NCI-H226 (cell line): Measurements from ENCODE around the gene CTXN1.
A peak's percentile ranks its signal among the peaks of the same experiment; 100 is the strongest.
"Not testable (repeated sequence)": the region's sequence is repeated elsewhere in the genome, so short reads cannot be mapped to it uniquely, and the experiment has no call there.

Experiments used
- DNase-seq: peaks from one replicate; pipeline ENCODE4 v3.0.0-alpha.2; 2015

The CTXN1 gene

DNA sequence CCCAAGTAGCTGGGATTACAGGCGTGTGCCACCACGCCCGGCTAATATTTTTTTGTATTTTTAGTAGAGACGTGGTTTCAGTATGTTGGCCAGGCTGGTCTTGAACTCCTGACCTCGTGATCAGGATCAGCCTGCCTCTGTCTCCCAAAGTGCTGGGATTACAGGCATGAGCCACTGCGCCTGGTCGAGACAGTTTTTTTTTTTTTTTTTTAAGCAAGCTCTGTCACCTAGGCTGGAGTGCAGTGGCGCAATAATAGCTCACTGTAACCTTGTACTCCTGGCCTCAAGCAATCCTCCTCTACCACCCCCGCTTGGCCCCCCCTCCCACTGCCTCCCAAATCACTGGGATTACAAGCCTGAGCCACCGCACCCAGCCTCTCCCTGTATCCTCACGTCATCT lies 28.6 kb downstream of the CTXN1 start:
- DNase-seq, result no peak

DNA sequence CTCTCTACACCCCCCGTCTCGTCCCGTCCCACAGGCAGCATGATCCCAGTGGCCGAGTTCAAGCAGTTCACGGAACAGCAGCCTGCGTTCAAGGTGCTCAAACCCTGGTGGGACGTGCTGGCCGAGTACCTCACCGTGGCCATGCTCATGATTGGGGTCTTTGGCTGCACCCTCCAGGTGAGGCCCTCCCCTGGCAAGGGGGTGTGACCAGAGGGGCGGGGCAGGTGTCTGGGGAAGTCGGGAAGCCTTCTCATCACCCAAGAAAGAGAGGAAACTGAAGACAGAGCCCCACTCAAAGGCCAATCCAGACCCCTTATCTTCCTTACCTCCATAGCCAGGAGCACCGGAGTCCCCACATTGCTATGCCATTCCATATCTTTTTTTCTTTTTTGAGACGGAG lies 30.4 kb downstream of the CTXN1 start:
- no peak for DNase-seq

DNA sequence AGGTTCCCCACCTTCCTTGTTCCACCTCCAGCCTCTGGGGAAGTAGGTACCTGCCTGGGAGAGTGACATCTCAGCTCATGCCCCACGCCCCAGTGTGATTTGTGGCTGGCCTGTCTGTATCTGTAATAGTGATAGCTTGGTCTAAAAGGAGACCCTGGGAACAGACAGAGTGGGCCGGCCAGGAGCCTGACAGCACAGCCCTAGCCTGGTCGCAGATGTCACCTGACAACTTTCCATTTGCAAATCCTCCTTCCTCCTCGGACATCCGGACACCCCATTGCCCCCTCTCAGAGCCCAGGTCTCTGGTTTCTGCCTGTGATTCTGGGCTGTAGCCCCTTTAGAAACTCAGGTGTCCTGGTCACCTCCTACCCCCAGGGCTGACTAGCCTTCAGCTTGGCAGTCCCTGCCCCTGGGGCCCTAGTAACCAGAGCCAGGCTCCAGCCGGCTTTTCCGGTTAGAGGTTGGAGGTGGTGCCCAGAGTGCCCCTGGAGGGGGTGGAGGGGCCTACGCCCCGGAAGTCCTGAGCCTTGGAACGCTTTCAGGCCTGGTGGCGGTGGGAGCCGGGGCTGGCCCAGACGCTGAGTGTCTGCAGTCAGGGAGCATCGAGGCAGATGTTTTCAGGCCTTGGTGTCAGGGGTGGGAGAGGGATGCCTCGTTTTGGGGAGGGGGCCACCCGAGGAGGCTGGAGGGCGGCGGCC lies 31.2 kb downstream of the CTXN1 start:
- DNase-seq, result no peak

DNA sequence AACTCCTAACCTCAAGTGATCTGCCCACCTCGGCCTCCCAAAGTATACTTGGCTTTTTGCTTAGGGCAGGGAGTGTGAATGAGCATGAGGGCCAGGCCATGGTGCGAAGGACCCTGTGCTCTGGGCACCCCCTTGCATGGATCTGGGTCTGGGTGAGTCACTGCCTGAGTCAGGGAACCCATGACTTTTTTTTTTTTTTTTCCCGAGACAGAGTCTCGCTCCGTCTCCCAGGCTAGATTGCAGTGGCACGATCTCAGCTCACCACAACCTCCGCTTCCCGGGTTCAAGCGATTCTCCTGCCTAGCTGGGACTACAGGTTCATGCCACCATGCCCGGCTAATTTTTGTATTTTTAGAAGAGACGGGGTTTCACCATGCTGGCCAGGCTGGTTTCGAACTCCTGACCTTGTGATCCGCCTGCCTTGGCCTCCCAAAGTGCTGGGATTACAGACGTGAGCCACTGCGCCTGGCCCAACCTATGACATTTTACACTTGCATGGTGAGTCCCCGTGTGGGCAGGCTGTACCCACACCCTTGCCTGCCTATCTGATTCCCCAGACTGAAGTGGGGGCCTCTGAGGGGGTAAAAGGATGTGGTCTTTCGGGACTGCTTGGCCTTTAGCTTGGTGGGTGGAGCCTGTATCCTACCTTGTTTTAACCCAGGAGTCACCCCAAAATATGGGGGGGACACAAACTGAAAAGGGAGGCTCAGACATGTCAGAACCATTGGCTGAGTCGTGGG lies 32.4 kb downstream of the CTXN1 start:
- DNase-seq, result not testable (repeated sequence)

DNA sequence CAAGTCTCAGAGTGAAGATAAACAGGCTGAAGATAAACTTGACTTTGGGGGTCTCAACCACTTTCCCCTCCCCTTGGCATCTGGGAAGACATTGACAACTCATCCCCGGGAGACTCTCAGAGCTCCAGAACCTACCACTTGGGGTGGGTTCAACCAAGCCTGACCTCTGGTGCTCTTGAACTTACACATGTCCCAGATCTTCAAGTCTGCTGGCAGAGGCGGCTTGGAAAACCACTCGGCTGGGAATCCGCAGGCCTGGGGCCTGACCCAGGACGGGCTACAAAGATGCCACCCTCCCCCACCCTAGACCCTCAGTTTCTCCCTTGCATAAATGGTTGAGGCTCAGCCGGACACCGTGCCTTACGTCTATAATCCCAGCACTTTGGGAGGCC lies 37.1 kb downstream of the CTXN1 start:
- no peak for DNase-seq

DNA sequence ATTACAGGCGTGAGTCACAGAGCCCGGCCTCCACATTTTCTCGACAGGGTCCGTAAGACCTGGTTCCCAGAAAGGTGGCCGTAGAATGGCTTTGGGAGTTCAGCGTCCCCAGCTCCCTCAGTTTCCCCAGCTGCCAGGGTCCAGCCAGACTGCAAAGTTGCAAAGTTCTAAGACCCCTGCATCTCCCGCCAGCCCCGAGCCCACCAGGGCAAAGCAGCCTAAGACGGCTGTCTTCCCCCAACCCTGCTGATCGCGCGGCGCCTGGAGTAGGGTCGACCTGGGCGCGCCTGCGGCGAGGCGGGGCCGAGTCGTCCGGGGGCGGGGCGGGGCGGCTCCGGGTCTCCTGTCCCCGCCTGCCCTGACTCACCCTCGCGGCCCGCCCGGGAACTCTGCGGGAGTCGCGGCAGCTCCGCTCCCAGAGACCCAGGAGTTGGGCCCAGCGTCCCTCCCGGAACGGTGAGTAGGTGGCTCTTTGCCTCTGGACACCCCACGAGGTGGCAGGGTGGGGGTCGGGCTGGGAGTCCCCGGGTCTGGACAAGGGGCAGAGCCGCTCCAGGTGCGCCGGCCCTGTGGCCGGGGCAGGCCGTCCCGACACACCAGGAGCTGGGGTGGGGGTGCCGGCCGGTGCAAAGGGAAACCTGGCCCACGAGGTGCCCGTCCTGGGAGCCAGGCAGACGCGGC lies 37.6 kb downstream of the CTXN1 start, which contains the start of gene LRRC8E:
Gene LRRC8E (plus strand): TSS at position 366 of the 681 bp plus-strand sequence. CDS start 7,094 bp downstream, outside the sequence.
- DNase-seq, result peak; percentile 73

DNA sequence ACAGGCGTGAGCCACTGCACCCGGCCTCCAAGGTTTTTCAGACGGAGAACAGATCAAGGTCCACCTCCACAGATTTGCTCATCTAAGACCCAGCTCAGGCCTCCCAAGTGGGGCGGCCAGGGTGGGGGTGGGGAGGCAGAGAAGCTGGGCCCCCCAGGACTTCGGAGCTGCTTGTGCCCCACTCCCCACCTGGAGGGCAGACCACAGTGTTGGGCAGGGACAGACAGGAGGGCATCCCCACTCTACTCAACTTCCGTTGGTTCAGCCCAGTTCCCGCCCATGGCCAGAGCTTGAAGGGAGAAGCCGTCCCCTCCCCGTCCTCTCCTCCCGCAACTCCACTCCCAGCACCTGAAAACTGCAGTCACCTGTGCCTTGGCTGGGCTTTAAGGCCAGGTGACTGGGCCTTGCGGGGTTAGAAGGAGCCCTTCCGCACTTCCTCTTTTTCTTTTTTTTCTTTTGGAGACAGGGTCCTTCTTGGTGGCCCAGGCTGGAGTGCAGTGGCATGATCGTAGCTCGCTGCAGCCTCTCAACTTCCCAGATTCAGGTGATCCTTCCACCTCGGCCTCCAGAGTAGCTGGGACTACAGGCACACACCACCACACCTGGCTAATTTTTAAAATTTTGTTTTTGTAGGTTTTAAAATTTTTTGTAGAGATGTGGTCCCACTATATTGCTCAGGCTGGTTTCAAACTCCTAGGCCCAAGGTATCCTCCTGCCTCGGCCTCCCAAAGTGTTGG lies 38.4 kb downstream of the CTXN1 start:
- DNase-seq, result no peak

DNA sequence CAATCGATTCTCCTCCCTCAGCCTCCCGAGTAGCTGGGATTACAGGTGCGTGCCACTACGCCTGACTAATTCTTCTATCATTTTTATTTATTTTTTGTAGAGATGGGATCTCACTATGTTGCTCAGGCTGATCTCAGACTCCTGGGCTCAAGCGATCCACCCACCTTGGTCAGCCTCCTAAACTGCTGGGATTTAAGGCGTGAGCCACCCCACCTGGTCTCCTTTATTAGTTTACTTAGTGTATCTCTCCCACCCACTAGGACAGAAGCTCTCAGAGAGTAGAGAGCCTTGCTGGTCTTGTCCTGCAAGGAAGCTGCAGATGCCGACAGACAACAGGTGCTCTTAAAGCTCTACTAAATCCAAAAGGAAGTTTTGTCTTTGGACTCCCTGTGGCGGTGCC lies 40.1 kb downstream of the CTXN1 start:
- no peak for DNase-seq

DNA sequence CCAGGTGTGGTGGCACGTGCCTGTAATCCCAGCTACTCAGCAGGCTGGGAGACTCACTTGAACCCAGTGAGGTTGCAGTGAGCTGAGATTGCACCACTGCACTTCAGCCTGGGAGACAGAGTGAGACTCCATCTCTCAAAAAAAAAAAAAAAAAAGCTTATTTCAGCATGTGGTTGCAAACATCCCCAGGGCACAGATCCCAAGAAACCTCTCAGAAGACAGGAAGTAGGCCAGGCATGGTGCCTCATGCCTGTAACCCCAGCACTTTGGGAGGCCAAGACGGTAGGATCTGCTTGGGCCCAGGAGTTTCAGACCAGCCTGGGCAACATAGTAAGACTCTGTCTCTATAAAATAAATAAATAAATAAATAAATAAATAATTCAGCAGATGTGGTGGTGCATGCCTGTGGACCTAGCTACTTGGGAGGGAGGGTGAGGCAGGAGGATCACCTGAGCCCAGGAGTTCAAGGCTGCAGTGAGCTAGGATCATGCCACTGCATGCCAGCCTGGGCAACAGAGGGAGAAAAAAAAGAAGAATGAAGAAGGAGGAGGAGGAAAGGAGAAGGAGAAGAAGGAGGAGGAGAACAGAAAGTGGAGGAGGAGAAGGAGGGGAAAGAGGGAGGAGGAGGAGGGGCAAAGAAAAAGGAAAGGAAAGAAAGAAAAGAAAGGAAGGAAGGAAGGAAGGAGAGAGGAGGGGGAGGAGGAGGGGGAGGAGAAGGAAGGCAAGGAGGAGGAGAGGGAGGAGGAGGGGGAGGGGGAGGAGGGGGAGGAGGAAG lies 42.0 kb downstream of the CTXN1 start:
- peak; percentile 40 for DNase-seq

DNA sequence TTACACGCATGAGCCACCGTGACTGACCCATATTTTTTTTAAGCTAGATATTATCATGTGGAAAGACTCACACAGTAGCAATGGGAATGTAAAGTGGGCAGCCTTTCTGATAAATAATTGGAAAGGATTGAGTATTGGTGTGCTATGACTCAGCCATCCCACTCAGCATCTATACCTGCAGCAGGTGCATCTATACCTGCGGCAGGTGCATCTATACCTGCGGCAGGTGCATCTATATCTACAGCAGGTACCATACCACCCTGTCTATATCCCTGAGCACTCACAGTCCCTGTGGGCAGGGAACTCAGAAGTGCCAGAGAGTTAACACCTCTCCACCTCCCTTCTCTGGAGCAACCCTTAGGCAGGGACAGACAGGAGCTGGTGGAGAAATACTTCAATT lies 42.8 kb downstream of the CTXN1 start:
- no peak for DNase-seq

DNA sequence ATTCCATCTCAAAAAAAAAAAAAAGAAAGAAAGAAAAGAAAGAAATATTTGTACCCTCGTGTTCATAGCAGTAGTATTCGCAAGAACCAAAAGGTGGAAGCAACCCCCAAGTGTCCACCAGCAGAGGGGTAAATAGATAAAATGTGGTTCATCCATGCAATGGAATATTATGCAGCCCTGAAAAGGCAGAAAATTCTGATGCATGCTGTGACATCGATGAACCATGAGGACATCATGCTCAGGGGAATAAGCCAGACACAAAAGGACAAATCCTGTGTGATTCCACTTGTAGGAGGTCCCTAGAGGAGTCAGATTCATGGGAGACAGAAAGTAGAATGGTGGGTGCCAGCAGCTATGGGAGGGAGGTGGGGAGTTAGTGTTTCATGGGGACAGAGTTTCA lies 44.0 kb downstream of the CTXN1 start:
- no peak for DNase-seq

DNA sequence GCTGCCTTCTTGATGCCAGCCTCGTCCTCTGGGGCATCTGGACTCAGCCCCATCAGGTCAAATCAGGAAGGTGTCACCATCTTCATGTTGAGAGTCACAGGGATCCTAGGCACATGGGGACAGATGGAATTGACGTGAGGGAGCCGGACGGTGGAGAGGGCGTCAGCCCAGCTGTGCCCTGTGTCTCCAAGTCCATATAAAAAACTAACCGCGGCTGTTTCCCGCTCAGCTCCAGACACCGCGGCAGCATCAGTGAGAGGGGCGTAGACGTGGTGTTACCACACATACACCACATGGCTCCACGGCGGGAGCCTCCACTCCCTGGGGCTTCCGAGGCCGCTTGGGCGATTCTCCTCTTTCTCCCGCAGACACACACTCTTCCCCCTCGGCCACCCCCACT lies 46.1 kb downstream of the CTXN1 start:
- DNase-seq, result no peak

DNA sequence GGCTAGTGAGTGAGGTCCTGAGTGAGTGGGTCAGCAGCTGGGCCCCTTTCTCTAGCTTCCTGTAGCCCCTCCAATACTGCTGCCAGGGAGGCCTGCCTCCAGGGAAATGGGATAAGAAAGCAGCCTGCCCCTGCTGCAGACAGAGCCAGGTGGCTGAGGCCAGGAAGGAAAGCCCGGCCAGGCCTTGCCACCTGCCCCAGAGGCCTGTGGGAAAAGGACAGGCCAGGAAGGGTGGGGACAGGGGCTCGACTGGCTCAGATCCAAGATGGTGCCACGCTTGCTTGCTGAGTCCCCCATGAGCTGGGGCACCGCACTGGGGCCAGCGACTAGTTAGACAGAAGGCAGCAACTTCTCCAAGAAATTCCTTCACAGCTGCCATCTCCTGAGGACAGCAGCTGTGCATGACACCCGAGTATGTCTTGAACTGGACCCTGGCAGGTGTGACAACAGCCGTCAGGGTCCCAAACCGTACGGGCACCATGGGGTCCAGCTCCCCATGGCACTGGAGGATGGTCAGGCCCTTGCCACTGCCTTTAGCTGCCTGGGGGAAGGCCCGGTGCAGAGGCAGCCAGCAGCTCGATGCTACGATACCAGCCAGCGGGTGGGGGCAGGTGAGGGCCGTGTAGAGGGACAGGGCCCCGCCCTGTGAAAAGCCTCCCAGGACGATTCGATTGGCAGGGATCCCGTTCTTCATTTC lies 46.7 kb downstream of the CTXN1 start:
- no peak for DNase-seq

DNA sequence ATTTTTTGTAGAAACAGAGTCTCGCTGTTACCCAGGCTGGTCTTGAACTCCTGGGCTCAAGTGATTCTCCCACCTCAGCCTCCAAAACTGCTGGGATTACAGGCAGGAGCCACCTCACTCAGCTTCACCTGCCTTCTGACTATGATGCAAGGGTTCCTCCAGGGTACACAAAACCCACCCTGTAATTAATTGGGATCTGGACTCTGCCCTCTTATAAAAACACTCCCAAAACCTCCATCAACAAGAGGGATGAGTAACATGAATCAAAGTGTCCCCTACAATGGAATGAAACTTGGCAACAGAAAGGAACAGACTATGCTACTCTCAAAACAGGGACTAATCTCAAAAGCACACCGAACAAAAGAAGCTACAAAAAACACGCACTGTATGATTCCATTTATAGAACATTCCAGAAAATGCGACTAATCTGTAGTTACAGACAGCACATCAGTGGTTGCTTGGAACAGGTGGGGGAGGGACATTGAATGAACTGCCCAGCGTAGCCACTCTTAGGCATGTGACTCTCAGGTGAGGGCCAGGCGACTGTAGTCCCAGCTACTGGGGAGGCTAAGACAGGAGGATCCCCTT lies 48.6 kb downstream of the CTXN1 start:
- DNase-seq, result no peak

DNA sequence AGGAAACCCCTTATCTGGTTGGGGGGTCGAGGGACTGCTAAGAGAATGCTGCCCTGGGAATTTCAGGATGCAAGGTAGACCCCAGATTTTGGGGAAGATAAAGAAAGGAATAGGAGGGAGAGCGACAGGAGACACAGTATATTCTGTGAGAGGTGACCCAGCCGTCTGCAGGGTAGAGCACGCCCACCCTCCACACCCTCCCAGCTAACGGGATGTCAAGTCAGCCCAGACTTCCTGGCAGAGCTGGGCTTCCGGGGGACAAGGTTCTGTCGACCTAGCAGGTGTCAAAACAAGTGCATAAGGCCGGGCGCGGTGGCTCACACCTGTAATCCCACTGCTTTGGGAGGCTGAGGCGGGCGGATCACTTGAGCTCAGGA lies 51.0 kb downstream of the CTXN1 start:
- no peak for DNase-seq
